GM12878 (cell line): ENCODE data around the gene ATP8A1. TPM values are rescaled to one million over a fixed set of nuclear protein-coding genes. Genes with fewer than 3 reads are reported as not detected.

Experiments used
- PAX8 ChIP-seq: fragments of 450-650 bp; IDR thresholded peaks from 2 replicates; pipeline ENCODE4 v1.6.1; 2017; ENCODE audit warnings: mild to moderate bottlenecking, moderate library complexity
- SMAD1 ChIP-seq: fragments of 450-650 bp; IDR thresholded peaks from 2 replicates; pipeline ENCODE4 v1.6.1; 2018; ENCODE audit warnings: mild to moderate bottlenecking, low read depth; ENCODE audit not compliant: partially characterized antibody
- SMC3 ChIP-seq: IDR thresholded peaks from 2 replicates; pipeline ENCODE4 v1.6.1; 2011; ENCODE audit warnings: low read length, improper control_type of control experiment, borderline replicate concordance
- STAT1 ChIP-seq: fragments of 450-650 bp; conservative IDR thresholded peaks from 2 replicates; pipeline ENCODE4 v1.6.1; 2014; ENCODE audit warnings: antibody characterized with exemption, mild to moderate bottlenecking
- TAF1 ChIP-seq: IDR thresholded peaks from 2 replicates; pipeline ENCODE4 v1.6.1; 2011; ENCODE audit warnings: mild to moderate bottlenecking, low read depth, low read length, borderline replicate concordance
- USF1 ChIP-seq: IDR thresholded peaks from 2 replicates; pipeline ENCODE4 v1.6.1; 2011; ENCODE audit warnings: borderline replicate concordance, low read depth, mild to moderate bottlenecking, moderate library complexity, mixed read lengths, low read length; ENCODE audit not compliant: insufficient read depth; ENCODE audit errors: extremely low read length
- ZNF274 ChIP-seq: IDR thresholded peaks from one replicate; pipeline ENCODE4 v1.8.0; 2011; ENCODE audit not compliant: insufficient read length, insufficient read depth
- polyA plus RNA-seq, 11 experiments: library from polyadenylated mRNA; depleted of rRNA in 4 of 11; unstranded in 6 of 11; stranded (reverse) in 5 of 11; fragments of >200 nt; fragmentation: Nextera tagmentation in 4 of 11; fragmentation: Illumina TruSeq in 1 of 11; extraction: Ambion mirVana in 4 of 11; extraction: Trizol in 1 of 11; gene quantifications; 1 replicate in 1 of 11; 2 replicates in 10 of 11; pipeline versions ENCODE4 v1.2.1 to v1.2.3, GENCODE V29; 2011 to 2016; ENCODE audit warnings: inconsistent platforms in 2 of 11, missing spikeins in 2 of 11, low read depth in 1 of 11
- total RNA-seq, 4 experiments: library from RNA; depleted of rRNA in 3 of 4; stranded (reverse); fragments of >200 nt in 3 of 4; fragmentation: Illumina TruSeq in 1 of 4; extraction: Trizol in 1 of 4; gene quantifications; 2 replicates each; pipeline versions ENCODE4 v1.2.1 to v1.2.3, GENCODE V29; 2013 to 2021
- TF ChIP-seq, protein P1 (sequence below): fragments of 450-650 bp; IDR thresholded peaks from 2 replicates; pipeline ENCODE4 v1.6.1; 2016; ENCODE audit warnings: mild to moderate bottlenecking
- TF ChIP-seq, protein P2 (sequence below): fragments of 450-650 bp; IDR thresholded peaks from 2 replicates; pipeline ENCODE4 v1.6.1; 2016; ENCODE audit warnings: mild to moderate bottlenecking, moderate library complexity, borderline replicate concordance

ATP8A1 gene
- total and polyA plus RNA-seq, 10 of the 15 experiments (the other 5 are each of a cell fraction or from before 2014, with no cell fraction given) = 9.0 to 116 (median 37.3) TPM

DNA sequence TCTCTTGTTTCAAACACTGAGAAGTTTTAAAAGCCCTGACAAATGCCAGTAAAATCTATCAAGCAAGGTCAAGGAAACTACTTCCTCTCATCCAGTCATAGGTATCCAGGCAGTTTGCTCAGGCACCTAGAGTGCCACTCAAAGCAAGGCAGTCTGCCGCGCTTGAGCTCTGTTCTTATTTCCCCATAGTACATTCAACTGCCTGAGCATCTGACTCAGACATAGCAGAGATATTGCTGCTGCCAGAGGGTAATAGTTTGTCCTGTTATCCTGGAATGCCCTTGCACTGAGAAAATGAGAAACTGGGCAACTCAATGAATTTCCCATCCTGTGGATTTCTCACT lies 16.1 kb upstream of the ATP8A1 start (continued):
- no peak for TF ChIP-seq STAT1
- no peak for TF ChIP-seq SMAD1
- TF ChIP-seq USF1 = no peak
- no peak for TF ChIP-seq PAX8
- TF ChIP-seq, protein P1, sequence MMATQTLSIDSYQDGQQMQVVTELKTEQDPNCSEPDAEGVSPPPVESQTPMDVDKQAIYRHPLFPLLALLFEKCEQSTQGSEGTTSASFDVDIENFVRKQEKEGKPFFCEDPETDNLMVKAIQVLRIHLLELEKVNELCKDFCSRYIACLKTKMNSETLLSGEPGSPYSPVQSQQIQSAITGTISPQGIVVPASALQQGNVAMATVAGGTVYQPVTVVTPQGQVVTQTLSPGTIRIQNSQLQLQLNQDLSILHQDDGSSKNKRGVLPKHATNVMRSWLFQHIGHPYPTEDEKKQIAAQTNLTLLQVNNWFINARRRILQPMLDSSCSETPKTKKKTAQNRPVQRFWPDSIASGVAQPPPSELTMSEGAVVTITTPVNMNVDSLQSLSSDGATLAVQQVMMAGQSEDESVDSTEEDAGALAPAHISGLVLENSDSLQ = peak; percentile 48; the same call in 1 of the 2 replicates
- TF ChIP-seq TAF1 = no peak
- TF ChIP-seq ZNF274 = no peak
- TF ChIP-seq, protein P2, sequence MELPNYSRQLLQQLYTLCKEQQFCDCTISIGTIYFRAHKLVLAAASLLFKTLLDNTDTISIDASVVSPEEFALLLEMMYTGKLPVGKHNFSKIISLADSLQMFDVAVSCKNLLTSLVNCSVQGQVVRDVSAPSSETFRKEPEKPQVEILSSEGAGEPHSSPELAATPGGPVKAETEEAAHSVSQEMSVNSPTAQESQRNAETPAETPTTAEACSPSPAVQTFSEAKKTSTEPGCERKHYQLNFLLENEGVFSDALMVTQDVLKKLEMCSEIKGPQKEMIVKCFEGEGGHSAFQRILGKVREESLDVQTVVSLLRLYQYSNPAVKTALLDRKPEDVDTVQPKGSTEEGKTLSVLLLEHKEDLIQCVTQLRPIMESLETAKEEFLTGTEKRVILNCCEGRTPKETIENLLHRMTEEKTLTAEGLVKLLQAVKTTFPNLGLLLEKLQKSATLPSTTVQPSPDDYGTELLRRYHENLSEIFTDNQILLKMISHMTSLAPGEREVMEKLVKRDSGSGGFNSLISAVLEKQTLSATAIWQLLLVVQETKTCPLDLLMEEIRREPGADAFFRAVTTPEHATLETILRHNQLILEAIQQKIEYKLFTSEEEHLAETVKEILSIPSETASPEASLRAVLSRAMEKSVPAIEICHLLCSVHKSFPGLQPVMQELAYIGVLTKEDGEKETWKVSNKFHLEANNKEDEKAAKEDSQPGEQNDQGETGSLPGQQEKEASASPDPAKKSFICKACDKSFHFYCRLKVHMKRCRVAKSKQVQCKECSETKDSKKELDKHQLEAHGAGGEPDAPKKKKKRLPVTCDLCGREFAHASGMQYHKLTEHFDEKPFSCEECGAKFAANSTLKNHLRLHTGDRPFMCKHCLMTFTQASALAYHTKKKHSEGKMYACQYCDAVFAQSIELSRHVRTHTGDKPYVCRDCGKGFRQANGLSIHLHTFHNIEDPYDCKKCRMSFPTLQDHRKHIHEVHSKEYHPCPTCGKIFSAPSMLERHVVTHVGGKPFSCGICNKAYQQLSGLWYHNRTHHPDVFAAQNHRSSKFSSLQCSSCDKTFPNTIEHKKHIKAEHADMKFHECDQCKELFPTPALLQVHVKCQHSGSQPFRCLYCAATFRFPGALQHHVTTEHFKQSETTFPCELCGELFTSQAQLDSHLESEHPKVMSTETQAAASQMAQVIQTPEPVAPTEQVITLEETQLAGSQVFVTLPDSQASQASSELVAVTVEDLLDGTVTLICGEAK = no peak
- TF ChIP-seq SMC3 = no peak
- TF ChIP-seq, all 136 proteins: peak for 3
